Glutamatergic neuron (in vitro differentiated cells): Measurements from ENCODE around the gene PLCB4. TPM values are rescaled to one million over a fixed set of nuclear protein-coding genes. Genes with fewer than 3 reads are reported as not detected.
A peak's percentile ranks its signal among the peaks of the same experiment; 100 is the strongest.

ENCODE experiments used
- DNase-seq: peaks from one replicate; pipeline ENCODE4 v3.0.0; 2022
- H3K27ac Mint-ChIP-seq: one replicate; pipeline ENCODE4 v1.8.0; 2020; ENCODE audit warnings: mild to moderate bottlenecking, mixed read lengths, inconsistent platforms; ENCODE audit not compliant: unreplicated experiment
- H3K27me3 Mint-ChIP-seq: one replicate; pipeline ENCODE4 v1.8.0; 2020; ENCODE audit warnings: mild to moderate bottlenecking, moderate library complexity, mixed read lengths, inconsistent platforms; ENCODE audit not compliant: unreplicated experiment
- H3K36me3 Mint-ChIP-seq: one replicate; pipeline ENCODE4 v1.8.0; 2020; ENCODE audit warnings: mild to moderate bottlenecking, mixed read lengths, inconsistent platforms; ENCODE audit not compliant: unreplicated experiment
- H3K4me1 Mint-ChIP-seq: one replicate; pipeline ENCODE4 v1.8.0; 2020; ENCODE audit warnings: mild to moderate bottlenecking, low read depth, mixed read lengths, inconsistent platforms; ENCODE audit not compliant: unreplicated experiment
- H3K4me3 Mint-ChIP-seq: one replicate; pipeline ENCODE4 v1.8.0; 2020; ENCODE audit warnings: mild to moderate bottlenecking, mixed read lengths, inconsistent platforms; ENCODE audit not compliant: unreplicated experiment
- H3K9me3 Mint-ChIP-seq: one replicate; pipeline ENCODE4 v1.8.0; 2020; ENCODE audit warnings: mild to moderate bottlenecking, moderate library complexity, mixed read lengths, inconsistent platforms; ENCODE audit not compliant: unreplicated experiment
- CTCF ChIP-seq: fragments of 200-600 bp; sonication (generic); IDR thresholded peaks from one replicate; pipeline ENCODE4 v1.5.0; 2021; ENCODE audit not compliant: partially characterized antibody, unreplicated experiment
- total RNA-seq: library from RNA; stranded (reverse); fragmentation: NEBNext Ultra II Directional; extraction: Animal tissue kit (Norgen Biotek cat#: 25700); gene quantifications from one replicate; pipeline ENCODE4 v1.2.1, GENCODE V29; 2021; ENCODE audit not compliant: unreplicated experiment

PLCB4 gene
- total RNA-seq, 1 donor from 2014 or later = 28.9 TPM

- no peak for TF ChIP-seq CTCF
- no peak for DNase-seq
- no peaks in the 10 kb centered on the region for H3K9me3 Mint-ChIP-seq
- H3K4me3 Mint-ChIP-seq = peak overlapping the region; percentile 26
- no peak overlapping the region for H3K27ac Mint-ChIP-seq
- peaks cover 6% of the 10 kb centered on the region for H3K36me3 Mint-ChIP-seq
- peaks cover 23% of the 10 kb centered on the region for H3K4me1 Mint-ChIP-seq
- H3K27me3 Mint-ChIP-seq = peaks cover 7% of the 10 kb centered on the region
Measured at GRCh38 chr20:9081423-9081966, 12.6 kb downstream of the PLCB4 start.

GRCh38 chr20:9082741-9083140 is 13.9 kb downstream of the PLCB4 start:
- H3K4me1 Mint-ChIP-seq = peaks cover 23% of the 10 kb centered on the region
- H3K4me3 Mint-ChIP-seq = no peak overlapping the region
- H3K27me3 Mint-ChIP-seq = peaks cover 7% of the 10 kb centered on the region
- no peak overlapping the region for H3K27ac Mint-ChIP-seq
- TF ChIP-seq CTCF = no peak
- H3K9me3 Mint-ChIP-seq = no peaks in the 10 kb centered on the region
- peaks cover 8% of the 10 kb centered on the region for H3K36me3 Mint-ChIP-seq
- DNase-seq = no peak

GRCh38 chr20:9087531-9088217 is 18.8 kb downstream of the PLCB4 start:
- DNase-seq = no peak
- H3K9me3 Mint-ChIP-seq = no peaks in the 10 kb centered on the region
- no peak for TF ChIP-seq CTCF
- no peak overlapping the region for H3K4me3 Mint-ChIP-seq
- no peak overlapping the region for H3K27ac Mint-ChIP-seq
- H3K27me3 Mint-ChIP-seq = no peaks in the 10 kb centered on the region
- H3K36me3 Mint-ChIP-seq = peaks cover 8% of the 10 kb centered on the region
- peaks cover 5% of the 10 kb centered on the region for H3K4me1 Mint-ChIP-seq

GRCh38 chr20:9088556-9088955 is 19.7 kb downstream of the PLCB4 start:
- H3K36me3 Mint-ChIP-seq = peaks cover 8% of the 10 kb centered on the region
- DNase-seq = no peak
- no peak overlapping the region for H3K4me3 Mint-ChIP-seq
- TF ChIP-seq CTCF = no peak
- no peaks in the 10 kb centered on the region for H3K27me3 Mint-ChIP-seq
- peaks cover 8% of the 10 kb centered on the region for H3K4me1 Mint-ChIP-seq
- H3K27ac Mint-ChIP-seq = no peak overlapping the region
- no peaks in the 10 kb centered on the region for H3K9me3 Mint-ChIP-seq

GRCh38 chr20:9092113-9092512 is 23.2 kb downstream of the PLCB4 start:
- Mint-ChIP-seq H3K9me3 (no peaks in the 10 kb centered on the region), H3K27me3 (no peaks in the 10 kb centered on the region), H3K36me3 (no peaks in the 10 kb centered on the region), H3K27ac (peak overlapping the region; percentile 16), H3K4me1 (peaks cover 14% of the 10 kb centered on the region), H3K4me3 (no peak overlapping the region)
- DNase-seq = no peak
- no peak for TF ChIP-seq CTCF
